HEK293 (cell line): ENCODE measurements around the gene ARL8A.

ENCODE experiments used
- BCL11A ChIP-seq: fragments of 450-650 bp; formaldehyde crosslinking; IDR thresholded peaks from 2 replicates; pipeline ENCODE4 v1.5.1; 2016; ENCODE audit warnings: low read depth, missing biosample characterization, missing genetic modification characterization
- MEIS1 ChIP-seq: sonication (generic); formaldehyde crosslinking; IDR thresholded peaks from 2 replicates; pipeline ENCODE4 v1.8.1; 2022; ENCODE audit warnings: missing genetic modification reagents, mild to moderate bottlenecking, borderline replicate concordance
- OSR2 ChIP-seq: fragments of 450-650 bp; formaldehyde crosslinking; IDR thresholded peaks from 2 replicates; pipeline ENCODE4 v1.5.1; 2016; ENCODE audit warnings: missing biosample characterization, missing genetic modification characterization
- TRIM28 ChIP-seq: IDR thresholded peaks from 2 replicates; pipeline ENCODE4 v1.6.1; 2011; ENCODE audit warnings: low read length, control low read depth, borderline replicate concordance
- ZFP3 ChIP-seq: fragments of 450-650 bp; formaldehyde crosslinking; IDR thresholded peaks from 2 replicates; pipeline ENCODE4 v1.5.1; 2016; ENCODE audit warnings: low read depth, missing biosample characterization, missing genetic modification characterization
- ZFP41 ChIP-seq: fragments of 450-650 bp; formaldehyde crosslinking; IDR thresholded peaks from 2 replicates; pipeline ENCODE4 v1.5.1; 2016; ENCODE audit warnings: missing biosample characterization, missing genetic modification characterization, borderline replicate concordance
- ZFP69B ChIP-seq: fragments of 450-650 bp; formaldehyde crosslinking; IDR thresholded peaks from 2 replicates; pipeline ENCODE4 v1.5.1; 2016; ENCODE audit warnings: missing biosample characterization, missing genetic modification characterization
- ZNF19 ChIP-seq: fragments of 450-650 bp; formaldehyde crosslinking; IDR thresholded peaks from 2 replicates; pipeline ENCODE4; 2016; ENCODE audit warnings: missing biosample characterization, missing genetic modification characterization, low read depth
- ZNF214 ChIP-seq: fragments of 450-650 bp; formaldehyde crosslinking; IDR thresholded peaks from 2 replicates; pipeline ENCODE4 v1.5.1; 2017; ENCODE audit warnings: missing biosample characterization, mild to moderate bottlenecking, missing genetic modification characterization, borderline replicate concordance
- ZNF341 ChIP-seq: fragments of 450-650 bp; formaldehyde crosslinking; IDR thresholded peaks from 2 replicates; pipeline ENCODE4; 2016; ENCODE audit warnings: low read depth, missing biosample characterization, missing genetic modification characterization
- ZNF394 ChIP-seq: fragments of 450-650 bp; formaldehyde crosslinking; IDR thresholded peaks from 2 replicates; pipeline ENCODE4 v1.5.1; 2016; ENCODE audit warnings: missing biosample characterization, missing genetic modification characterization, mild to moderate bottlenecking, moderate library complexity, borderline replicate concordance
- ZNF404 ChIP-seq: fragments of 450-650 bp; formaldehyde crosslinking; IDR thresholded peaks from 2 replicates; pipeline ENCODE4 v1.5.1; 2017; ENCODE audit warnings: missing biosample characterization, missing genetic modification characterization
- ZNF521 ChIP-seq: fragments of 450-650 bp; formaldehyde crosslinking; IDR thresholded peaks from 2 replicates; pipeline ENCODE4 v1.5.1; 2017; ENCODE audit warnings: missing biosample characterization, mild to moderate bottlenecking, missing genetic modification characterization
- ZNF549 ChIP-seq: fragments of 450-650 bp; IDR thresholded peaks from 2 replicates; pipeline ENCODE4 v1.5.1; 2018; ENCODE audit warnings: missing biosample characterization, missing genetic modification characterization, mild to moderate bottlenecking, inconsistent platforms, moderate library complexity
- ZNF623 ChIP-seq: fragments of 450-650 bp; formaldehyde crosslinking; IDR thresholded peaks from 2 replicates; pipeline ENCODE4 v1.5.1; 2016; ENCODE audit warnings: missing biosample characterization, missing genetic modification characterization
- ZNF654 ChIP-seq: fragments of 450-650 bp; formaldehyde crosslinking; IDR thresholded peaks from 2 replicates; pipeline ENCODE4 v1.5.1; 2016; ENCODE audit warnings: low read depth, missing biosample characterization, missing genetic modification characterization
- ZNF677 ChIP-seq: fragments of 450-650 bp; IDR thresholded peaks from 2 replicates; pipeline ENCODE4 v1.5.0; 2018; ENCODE audit warnings: missing biosample characterization, mild to moderate bottlenecking, missing genetic modification characterization, moderate library complexity
- ZNF747 ChIP-seq: fragments of 450-650 bp; formaldehyde crosslinking; IDR thresholded peaks from 2 replicates; pipeline ENCODE4 v1.5.1; 2016; ENCODE audit warnings: missing biosample characterization, missing genetic modification characterization
- ZNF837 ChIP-seq: fragments of 450-650 bp; formaldehyde crosslinking; IDR thresholded peaks from 2 replicates; pipeline ENCODE4 v1.5.1; 2016; ENCODE audit warnings: missing biosample characterization, missing genetic modification characterization
- TF ChIP-seq, protein P1 (sequence below): IDR thresholded peaks from 2 replicates; pipeline ENCODE4 v1.6.1; 2011; ENCODE audit warnings: mild to moderate bottlenecking, low read depth, low read length, borderline replicate concordance
- TF ChIP-seq, protein P2 (sequence below): fragments of 450-650 bp; formaldehyde crosslinking; IDR thresholded peaks from 2 replicates; pipeline ENCODE4; 2016; ENCODE audit warnings: missing biosample characterization, missing genetic modification characterization
- TF ChIP-seq, protein P3 (sequence below): fragments of 450-650 bp; formaldehyde crosslinking; IDR thresholded peaks from 2 replicates; pipeline ENCODE4 v1.5.1; 2016; ENCODE audit warnings: missing biosample characterization, missing genetic modification characterization
- TF ChIP-seq, protein P4 (sequence below): fragments of 450-650 bp; formaldehyde crosslinking; IDR thresholded peaks from 2 replicates; pipeline ENCODE4 v1.5.1; 2016; ENCODE audit warnings: missing biosample characterization, missing genetic modification characterization
- TF ChIP-seq, protein P5 (sequence below): fragments of 450-650 bp; formaldehyde crosslinking; IDR thresholded peaks from 2 replicates; pipeline ENCODE4 v1.5.1; 2016; ENCODE audit warnings: missing biosample characterization, missing genetic modification characterization
- TF ChIP-seq, protein P6 (sequence below): fragments of 450-650 bp; formaldehyde crosslinking; IDR thresholded peaks from 2 replicates; pipeline ENCODE4 v1.5.1; 2016; ENCODE audit warnings: missing biosample characterization, missing genetic modification characterization
- TF ChIP-seq, protein P7 (sequence below): fragments of 450-650 bp; formaldehyde crosslinking; optimal IDR thresholded peaks from 2 replicates; pipeline ENCODE3; 2016; ENCODE audit warnings: missing biosample characterization, mild to moderate bottlenecking, missing genetic modification characterization
- TF ChIP-seq, protein P8 (sequence below): fragments of 450-650 bp; formaldehyde crosslinking; IDR thresholded peaks from 2 replicates; pipeline ENCODE4 v1.5.1; 2016; ENCODE audit warnings: missing biosample characterization, missing genetic modification characterization

Gene ARL8A

DNA sequence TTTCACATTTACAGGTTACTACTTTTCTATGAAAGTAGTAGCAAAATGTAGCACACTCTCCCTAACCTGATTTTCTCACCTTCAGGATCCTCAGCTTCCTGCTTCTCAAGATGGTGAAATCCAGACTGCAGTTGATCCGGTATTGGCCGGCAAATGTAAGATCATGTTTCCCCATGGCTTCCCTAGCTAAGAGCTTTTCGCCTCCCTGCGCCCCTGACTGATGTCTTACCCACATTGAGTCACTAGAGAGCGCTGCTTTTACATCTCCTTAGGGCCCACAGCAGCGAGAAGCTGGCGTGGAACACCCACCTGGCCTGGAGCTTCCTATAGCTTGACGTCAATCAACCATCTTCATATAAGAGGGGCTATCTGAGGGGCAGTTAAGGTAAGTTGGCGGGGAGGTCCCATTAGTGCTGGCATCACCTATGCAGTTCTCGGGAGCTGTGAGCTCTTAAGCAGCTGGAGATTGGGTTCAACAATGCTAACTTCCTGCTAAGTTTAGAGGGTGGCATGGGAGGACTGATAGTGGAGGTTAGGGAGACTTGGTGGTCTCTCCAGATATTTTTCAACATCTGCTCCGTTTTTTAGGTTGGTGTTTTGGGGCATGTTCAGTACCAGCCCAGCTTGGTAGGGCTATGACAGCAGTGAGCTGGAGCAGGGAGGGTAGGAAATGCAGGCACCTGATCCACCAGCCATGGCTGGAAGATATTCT, 10.4 kb upstream of the ARL8A start (continued):
- TF ChIP-seq, protein P1, sequence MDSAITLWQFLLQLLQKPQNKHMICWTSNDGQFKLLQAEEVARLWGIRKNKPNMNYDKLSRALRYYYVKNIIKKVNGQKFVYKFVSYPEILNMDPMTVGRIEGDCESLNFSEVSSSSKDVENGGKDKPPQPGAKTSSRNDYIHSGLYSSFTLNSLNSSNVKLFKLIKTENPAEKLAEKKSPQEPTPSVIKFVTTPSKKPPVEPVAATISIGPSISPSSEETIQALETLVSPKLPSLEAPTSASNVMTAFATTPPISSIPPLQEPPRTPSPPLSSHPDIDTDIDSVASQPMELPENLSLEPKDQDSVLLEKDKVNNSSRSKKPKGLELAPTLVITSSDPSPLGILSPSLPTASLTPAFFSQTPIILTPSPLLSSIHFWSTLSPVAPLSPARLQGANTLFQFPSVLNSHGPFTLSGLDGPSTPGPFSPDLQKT, result no peak
- no peak for TF ChIP-seq OSR2 (tag by site-specific recombination)
- TF ChIP-seq ZNF747 (tag by site-specific recombination), result no peak
- TF ChIP-seq BCL11A (tag by site-specific recombination), result no peak
- TF ChIP-seq, protein P2, sequence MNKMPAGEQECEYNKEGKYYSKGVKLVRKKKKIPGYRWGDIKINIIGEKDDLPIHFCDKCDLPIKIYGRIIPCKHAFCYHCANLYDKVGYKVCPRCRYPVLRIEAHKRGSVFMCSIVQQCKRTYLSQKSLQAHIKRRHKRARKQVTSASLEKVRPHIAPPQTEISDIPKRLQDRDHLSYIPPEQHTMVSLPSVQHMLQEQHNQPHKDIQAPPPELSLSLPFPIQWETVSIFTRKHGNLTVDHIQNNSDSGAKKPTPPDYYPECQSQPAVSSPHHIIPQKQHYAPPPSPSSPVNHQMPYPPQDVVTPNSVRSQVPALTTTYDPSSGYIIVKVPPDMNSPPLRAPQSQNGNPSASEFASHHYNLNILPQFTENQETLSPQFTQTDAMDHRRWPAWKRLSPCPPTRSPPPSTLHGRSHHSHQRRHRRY, result no peak
- TF ChIP-seq ZNF394, result peak; percentile 24; the same call in 1 of the 2 replicates
- TF ChIP-seq, protein P3, sequence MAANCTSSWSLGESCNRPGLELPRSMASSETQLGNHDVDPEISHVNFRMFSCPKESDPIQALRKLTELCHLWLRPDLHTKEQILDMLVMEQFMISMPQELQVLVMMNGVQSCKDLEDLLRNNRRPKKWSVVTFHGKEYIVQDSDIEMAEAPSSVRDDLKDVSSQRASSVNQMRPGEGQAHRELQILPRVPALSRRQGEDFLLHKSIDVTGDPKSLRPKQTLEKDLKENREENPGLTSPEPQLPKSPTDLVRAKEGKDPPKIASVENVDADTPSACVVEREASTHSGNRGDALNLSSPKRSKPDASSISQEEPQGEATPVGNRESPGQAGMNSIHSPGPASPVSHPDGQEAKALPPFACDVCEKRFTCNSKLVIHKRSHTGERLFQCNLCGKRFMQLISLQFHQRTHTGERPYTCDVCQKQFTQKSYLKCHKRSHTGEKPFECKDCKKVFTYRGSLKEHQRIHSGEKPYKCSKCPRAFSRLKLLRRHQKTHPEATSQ, result no peak
- TF ChIP-seq ZNF19 (tag by site-specific recombination), result no peak
- TF ChIP-seq, protein P4, sequence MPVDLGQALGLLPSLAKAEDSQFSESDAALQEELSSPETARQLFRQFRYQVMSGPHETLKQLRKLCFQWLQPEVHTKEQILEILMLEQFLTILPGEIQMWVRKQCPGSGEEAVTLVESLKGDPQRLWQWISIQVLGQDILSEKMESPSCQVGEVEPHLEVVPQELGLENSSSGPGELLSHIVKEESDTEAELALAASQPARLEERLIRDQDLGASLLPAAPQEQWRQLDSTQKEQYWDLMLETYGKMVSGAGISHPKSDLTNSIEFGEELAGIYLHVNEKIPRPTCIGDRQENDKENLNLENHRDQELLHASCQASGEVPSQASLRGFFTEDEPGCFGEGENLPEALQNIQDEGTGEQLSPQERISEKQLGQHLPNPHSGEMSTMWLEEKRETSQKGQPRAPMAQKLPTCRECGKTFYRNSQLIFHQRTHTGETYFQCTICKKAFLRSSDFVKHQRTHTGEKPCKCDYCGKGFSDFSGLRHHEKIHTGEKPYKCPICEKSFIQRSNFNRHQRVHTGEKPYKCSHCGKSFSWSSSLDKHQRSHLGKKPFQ (tag by site-specific recombination), result no peak
- TF ChIP-seq ZNF341, result 0 out of 2 replicates have a peak, but pooled peaks have one; percentile 23
- TF ChIP-seq ZFP69B (tag by site-specific recombination), result peak; percentile 71; the same call in 1 of the 2 replicates
- TF ChIP-seq, protein P5, sequence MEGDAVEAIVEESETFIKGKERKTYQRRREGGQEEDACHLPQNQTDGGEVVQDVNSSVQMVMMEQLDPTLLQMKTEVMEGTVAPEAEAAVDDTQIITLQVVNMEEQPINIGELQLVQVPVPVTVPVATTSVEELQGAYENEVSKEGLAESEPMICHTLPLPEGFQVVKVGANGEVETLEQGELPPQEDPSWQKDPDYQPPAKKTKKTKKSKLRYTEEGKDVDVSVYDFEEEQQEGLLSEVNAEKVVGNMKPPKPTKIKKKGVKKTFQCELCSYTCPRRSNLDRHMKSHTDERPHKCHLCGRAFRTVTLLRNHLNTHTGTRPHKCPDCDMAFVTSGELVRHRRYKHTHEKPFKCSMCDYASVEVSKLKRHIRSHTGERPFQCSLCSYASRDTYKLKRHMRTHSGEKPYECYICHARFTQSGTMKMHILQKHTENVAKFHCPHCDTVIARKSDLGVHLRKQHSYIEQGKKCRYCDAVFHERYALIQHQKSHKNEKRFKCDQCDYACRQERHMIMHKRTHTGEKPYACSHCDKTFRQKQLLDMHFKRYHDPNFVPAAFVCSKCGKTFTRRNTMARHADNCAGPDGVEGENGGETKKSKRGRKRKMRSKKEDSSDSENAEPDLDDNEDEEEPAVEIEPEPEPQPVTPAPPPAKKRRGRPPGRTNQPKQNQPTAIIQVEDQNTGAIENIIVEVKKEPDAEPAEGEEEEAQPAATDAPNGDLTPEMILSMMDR, result peak; percentile 56
- no peak for TF ChIP-seq ZNF521 (tag by site-specific recombination)
- no peak for TF ChIP-seq MEIS1
- TF ChIP-seq TRIM28, result no peak
- TF ChIP-seq ZNF837 (tag by site-specific recombination), result no peak
- no peak for TF ChIP-seq ZNF677 (tag by site-specific recombination)
- no peak for TF ChIP-seq ZNF549 (tag by site-specific recombination)
- TF ChIP-seq ZNF654 (tag by site-specific recombination), result peak; percentile 72
- TF ChIP-seq ZNF623, result no peak
- TF ChIP-seq ZNF214 (tag by site-specific recombination), result no peak
- TF ChIP-seq, protein P6, sequence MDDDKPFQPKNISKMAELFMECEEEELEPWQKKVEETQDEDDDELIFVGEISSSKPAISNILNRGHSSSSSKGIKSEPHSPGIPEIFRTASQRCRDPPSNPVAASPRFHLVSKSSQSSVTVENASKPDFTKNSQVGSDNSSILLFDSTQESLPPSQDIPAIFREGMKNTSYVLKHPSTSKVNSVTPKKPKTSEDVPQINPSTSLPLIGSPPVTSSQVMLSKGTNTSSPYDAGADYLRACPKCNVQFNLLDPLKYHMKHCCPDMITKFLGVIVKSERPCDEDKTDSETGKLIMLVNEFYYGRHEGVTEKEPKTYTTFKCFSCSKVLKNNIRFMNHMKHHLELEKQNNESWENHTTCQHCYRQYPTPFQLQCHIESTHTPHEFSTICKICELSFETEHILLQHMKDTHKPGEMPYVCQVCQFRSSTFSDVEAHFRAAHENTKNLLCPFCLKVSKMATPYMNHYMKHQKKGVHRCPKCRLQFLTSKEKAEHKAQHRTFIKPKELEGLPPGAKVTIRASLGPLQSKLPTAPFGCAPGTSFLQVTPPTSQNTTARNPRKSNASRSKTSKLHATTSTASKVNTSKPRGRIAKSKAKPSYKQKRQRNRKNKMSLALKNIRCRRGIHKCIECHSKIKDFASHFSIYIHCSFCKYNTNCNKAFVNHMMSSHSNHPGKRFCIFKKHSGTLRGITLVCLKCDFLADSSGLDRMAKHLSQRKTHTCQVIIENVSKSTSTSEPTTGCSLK (tag by site-specific recombination), result no peak
- no peak for TF ChIP-seq ZNF404 (tag by site-specific recombination)
- TF ChIP-seq, protein P7, sequence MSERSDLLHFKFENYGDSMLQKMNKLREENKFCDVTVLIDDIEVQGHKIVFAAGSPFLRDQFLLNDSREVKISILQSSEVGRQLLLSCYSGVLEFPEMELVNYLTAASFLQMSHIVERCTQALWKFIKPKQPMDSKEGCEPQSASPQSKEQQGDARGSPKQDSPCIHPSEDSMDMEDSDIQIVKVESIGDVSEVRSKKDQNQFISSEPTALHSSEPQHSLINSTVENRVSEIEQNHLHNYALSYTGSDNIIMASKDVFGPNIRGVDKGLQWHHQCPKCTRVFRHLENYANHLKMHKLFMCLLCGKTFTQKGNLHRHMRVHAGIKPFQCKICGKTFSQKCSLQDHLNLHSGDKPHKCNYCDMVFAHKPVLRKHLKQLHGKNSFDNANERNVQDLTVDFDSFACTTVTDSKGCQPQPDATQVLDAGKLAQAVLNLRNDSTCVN (tag by site-specific recombination), result no peak
- TF ChIP-seq, protein P8, sequence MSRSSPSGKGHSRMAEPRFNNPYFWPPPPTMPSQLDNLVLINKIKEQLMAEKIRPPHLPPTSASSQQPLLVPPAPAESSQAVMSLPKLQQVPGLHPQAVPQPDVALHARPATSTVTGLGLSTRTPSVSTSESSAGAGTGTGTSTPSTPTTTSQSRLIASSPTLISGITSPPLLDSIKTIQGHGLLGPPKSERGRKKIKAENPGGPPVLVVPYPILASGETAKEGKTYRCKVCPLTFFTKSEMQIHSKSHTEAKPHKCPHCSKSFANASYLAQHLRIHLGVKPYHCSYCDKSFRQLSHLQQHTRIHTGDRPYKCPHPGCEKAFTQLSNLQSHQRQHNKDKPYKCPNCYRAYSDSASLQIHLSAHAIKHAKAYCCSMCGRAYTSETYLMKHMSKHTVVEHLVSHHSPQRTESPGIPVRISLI (tag by site-specific recombination), result no peak
- no peak for TF ChIP-seq ZFP41 (tag by site-specific recombination)
- no peak for TF ChIP-seq ZFP3 (tag by site-specific recombination)
